Measurements from ENCODE around the gene UBA52.

DNA sequence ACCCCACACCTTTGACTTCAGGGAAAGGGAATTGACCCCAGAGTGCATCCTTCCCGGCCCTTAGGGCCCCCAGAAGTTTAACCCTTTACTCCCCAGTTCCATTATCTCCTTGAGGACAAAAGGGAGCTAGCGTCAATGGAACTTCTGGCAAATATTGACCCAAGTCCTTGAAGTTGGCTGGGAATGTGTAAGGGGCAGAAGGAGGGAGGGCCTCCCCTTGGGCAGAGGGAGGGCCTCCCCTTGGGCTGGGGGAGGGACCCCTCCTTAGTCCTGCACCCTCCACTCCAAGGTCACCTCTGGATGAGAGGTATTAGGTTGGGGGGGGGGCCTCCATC is 38.0 kb downstream of the UBA52 start:
- TF ChIP-seq, protein P1, sequence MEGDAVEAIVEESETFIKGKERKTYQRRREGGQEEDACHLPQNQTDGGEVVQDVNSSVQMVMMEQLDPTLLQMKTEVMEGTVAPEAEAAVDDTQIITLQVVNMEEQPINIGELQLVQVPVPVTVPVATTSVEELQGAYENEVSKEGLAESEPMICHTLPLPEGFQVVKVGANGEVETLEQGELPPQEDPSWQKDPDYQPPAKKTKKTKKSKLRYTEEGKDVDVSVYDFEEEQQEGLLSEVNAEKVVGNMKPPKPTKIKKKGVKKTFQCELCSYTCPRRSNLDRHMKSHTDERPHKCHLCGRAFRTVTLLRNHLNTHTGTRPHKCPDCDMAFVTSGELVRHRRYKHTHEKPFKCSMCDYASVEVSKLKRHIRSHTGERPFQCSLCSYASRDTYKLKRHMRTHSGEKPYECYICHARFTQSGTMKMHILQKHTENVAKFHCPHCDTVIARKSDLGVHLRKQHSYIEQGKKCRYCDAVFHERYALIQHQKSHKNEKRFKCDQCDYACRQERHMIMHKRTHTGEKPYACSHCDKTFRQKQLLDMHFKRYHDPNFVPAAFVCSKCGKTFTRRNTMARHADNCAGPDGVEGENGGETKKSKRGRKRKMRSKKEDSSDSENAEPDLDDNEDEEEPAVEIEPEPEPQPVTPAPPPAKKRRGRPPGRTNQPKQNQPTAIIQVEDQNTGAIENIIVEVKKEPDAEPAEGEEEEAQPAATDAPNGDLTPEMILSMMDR (IDR thresholded peaks at IDR 0.05): no peak
- no peak for TF ChIP-seq EZH2phosphoT487 (IDR thresholded peaks at IDR 0.05)
